ENCODE measurements around the gene ERC2. TPM values are rescaled to one million over a fixed set of nuclear protein-coding genes. Genes with fewer than 3 reads are reported as not detected.

ERC2 gene
- total RNA-seq, 1 experiment from 2014 or later = 0.77 TPM

- no peaks in the 10 kb centered on the region for H3K79me2 ChIP-seq (ENCODE audit: low read length)
- H3K27ac ChIP-seq (ENCODE audit: low read length) = no peak overlapping the region
- no peak for ATAC-seq
- H3K36me3 ChIP-seq (ENCODE audit: low read depth, low read length) = no peaks in the 10 kb centered on the region
- no peaks in the 10 kb centered on the region for H3K27me3 ChIP-seq (ENCODE audit: low read length)
- H2AFZ ChIP-seq (ENCODE audit: low read length) = no peak overlapping the region
- H3K9me2 ChIP-seq (replicated peaks; ENCODE audit: low read length) = no peaks in the 10 kb centered on the region
- no peak for TF ChIP-seq EZH2phosphoT487 (IDR thresholded peaks at IDR 0.05; ENCODE audit: borderline replicate concordance, low read length)
- TF ChIP-seq EZH2 (IDR thresholded peaks at IDR 0.05; ENCODE audit: low read length, unreplicated experiment) = no peak
- no peak for TF ChIP-seq CTCF (conservative IDR thresholded peaks at IDR 0.05; ENCODE audit: low read depth, low read length)
- H3K4me3 ChIP-seq (ENCODE audit: low read length) = no peak overlapping the region
- no TSS peak for BruUV-seq (replicated peaks)
- no peaks in the 10 kb centered on the region for H3F3A ChIP-seq (ENCODE audit: low read length, unreplicated experiment)
- ChIA-PET CTCF (no interaction called here), POLR2A (ENCODE audit: unreplicated experiment) (no interaction called here)
- H3K9me3 ChIP-seq (ENCODE audit: low read length) = no peaks in the 10 kb centered on the region
- no peaks in the 10 kb centered on the region for H3K4me1 ChIP-seq (ENCODE audit: insufficient read depth, low read length)
- intact Hi-C loops (cut with micrococcal nuclease) = no loop called here
- H3K9ac ChIP-seq (ENCODE audit: low read length) = no peak overlapping the region
- H4K20me1 ChIP-seq (ENCODE audit: low read length) = no peaks in the 10 kb centered on the region
- DNase-seq = no peak
- no peak overlapping the region for H3K4me2 ChIP-seq (ENCODE audit: low read length)
These were observed 665.5 kb downstream of the ERC2 start for GRCh38 chr3:55802816-55803215.

- H3K4me2 ChIP-seq (ENCODE audit: low read length) = no peak overlapping the region
- ATAC-seq (no peak), DNase-seq (no peak)
- H3K4me1 ChIP-seq (ENCODE audit: insufficient read depth, low read length) = peaks cover 7% of the 10 kb centered on the region
- no peak for TF ChIP-seq CTCF (conservative IDR thresholded peaks at IDR 0.05; ENCODE audit: low read depth, low read length)
- no peak for TF ChIP-seq EZH2 (IDR thresholded peaks at IDR 0.05; ENCODE audit: low read length, unreplicated experiment)
- TF ChIP-seq EZH2phosphoT487 (IDR thresholded peaks at IDR 0.05; ENCODE audit: borderline replicate concordance, low read length) = no peak
- H3K27me3 ChIP-seq (ENCODE audit: low read length) = no peaks in the 10 kb centered on the region
- H3K4me3 ChIP-seq (ENCODE audit: low read length) = no peak overlapping the region
- no peaks in the 10 kb centered on the region for H3K79me2 ChIP-seq (ENCODE audit: low read length)
- POLR2A ChIA-PET (ENCODE audit: unreplicated experiment) = no interaction called here
- H4K20me1 ChIP-seq (ENCODE audit: low read length) = no peaks in the 10 kb centered on the region
- H3K27ac ChIP-seq (ENCODE audit: low read length) = no peak overlapping the region
- CTCF ChIA-PET = no interaction called here
- H3K9me2 ChIP-seq (replicated peaks; ENCODE audit: low read length) = no peaks in the 10 kb centered on the region
- BruUV-seq (replicated peaks) = no TSS peak
- H3F3A ChIP-seq (ENCODE audit: low read length, unreplicated experiment) = no peaks in the 10 kb centered on the region
- H3K9me3 ChIP-seq (ENCODE audit: low read length) = no peaks in the 10 kb centered on the region
- H2AFZ ChIP-seq (ENCODE audit: low read length) = no peak overlapping the region
- intact Hi-C loops (cut with micrococcal nuclease) = no loop called here
- H3K9ac ChIP-seq (ENCODE audit: low read length) = no peak overlapping the region
- H3K36me3 ChIP-seq (ENCODE audit: low read depth, low read length) = no peaks in the 10 kb centered on the region
These were observed 666.6 kb downstream of the ERC2 start for GRCh38 chr3:55801676-55802075.

GRCh38 chr3:55801068-55801467 is 667.2 kb downstream of the ERC2 start:
- Histone ChIP-seq H3K79me2 (ENCODE audit: low read length) (no peaks in the 10 kb centered on the region), H3F3A (ENCODE audit: low read length, unreplicated experiment) (no peaks in the 10 kb centered on the region), H4K20me1 (ENCODE audit: low read length) (no peaks in the 10 kb centered on the region), H2AFZ (ENCODE audit: low read length) (no peak overlapping the region), H3K9ac (ENCODE audit: low read length) (no peak overlapping the region), H3K27ac (ENCODE audit: low read length) (no peak overlapping the region), H3K27me3 (ENCODE audit: low read length) (no peaks in the 10 kb centered on the region), H3K9me2 (replicated peaks; ENCODE audit: low read length) (no peaks in the 10 kb centered on the region), H3K9me3 (ENCODE audit: low read length) (no peaks in the 10 kb centered on the region), H3K36me3 (ENCODE audit: low read depth, low read length) (no peaks in the 10 kb centered on the region), H3K4me3 (ENCODE audit: low read length) (no peak overlapping the region), H3K4me1 (ENCODE audit: insufficient read depth, low read length) (peaks cover 13% of the 10 kb centered on the region), H3K4me2 (ENCODE audit: low read length) (no peak overlapping the region)
- no TSS peak for BruUV-seq (replicated peaks)
- DNase-seq (no peak), ATAC-seq (no peak)
- ChIA-PET POLR2A (ENCODE audit: unreplicated experiment) (no interaction called here), CTCF (no interaction called here)
- no peak for TF ChIP-seq EZH2 (IDR thresholded peaks at IDR 0.05; ENCODE audit: low read length, unreplicated experiment)
- no peak for TF ChIP-seq EZH2phosphoT487 (IDR thresholded peaks at IDR 0.05; ENCODE audit: borderline replicate concordance, low read length)
- intact Hi-C loops (cut with micrococcal nuclease) = no loop called here

All from PC-3 (cell line).